Lower leg skin (tissue), 3 donors: ENCODE data around the gene PALM3.

Experiments used
- CTCF ChIP-seq, 3 donors: fragments of 450-650 bp; IDR thresholded peaks; one replicate each; pipeline ENCODE4 v1.5.1; 2016; ENCODE audit warnings: antibody characterized with exemption in 3 of 3, mild to moderate bottlenecking in 3 of 3, moderate library complexity in 2 of 3
- POLR2A ChIP-seq, 2 donors: fragments of 450-650 bp; IDR thresholded peaks; one replicate each; pipeline ENCODE4 v1.6.1; 2016 to 2017; ENCODE audit warnings: antibody characterized with exemption in 2 of 2, mild to moderate bottlenecking in 1 of 2, moderate library complexity in 1 of 2

GRCh38 chr19:14056069-14056666 is 5.7 kb downstream of the PALM3 start:
- TF ChIP-seq CTCF (IDR thresholded peaks at IDR 0.05) = no peak
- no peak for TF ChIP-seq POLR2A (IDR thresholded peaks at IDR 0.05)
